H9 (cell line): ENCODE data around the gene AP4B1. TPM values are rescaled to one million over a fixed set of nuclear protein-coding genes. Genes with fewer than 3 reads are reported as not detected.
A peak's percentile ranks its signal among the peaks of the same experiment; 100 is the strongest.

Experiments used
- DNase-seq: peaks from one replicate; pipeline ENCODE4 v3.0.0-alpha.2; 2017
- H2AFZ ChIP-seq: one replicate; pipeline ENCODE4 v1.6.1; 2013; ENCODE audit warnings: mild to moderate bottlenecking, low read length, control low read depth, moderate library complexity
- H2AK5ac ChIP-seq: 2 replicates; pipeline ENCODE4 v1.6.1; 2013; ENCODE audit warnings: low read length, control low read depth, mixed read lengths; ENCODE audit not compliant: insufficient read length
- H2BK120ac ChIP-seq: one replicate; pipeline ENCODE4 v1.6.1; 2013; ENCODE audit warnings: low read depth, mild to moderate bottlenecking, low read length, control low read depth, inconsistent platforms; ENCODE audit not compliant: poor library complexity, severe bottlenecking
- H2BK12ac ChIP-seq: 2 replicates; pipeline ENCODE4 v1.6.1; 2013; ENCODE audit warnings: low read length, control low read depth, mixed read lengths, low read depth; ENCODE audit not compliant: insufficient read length
- H2BK15ac ChIP-seq: 2 replicates; pipeline ENCODE4 v1.6.1; 2013; ENCODE audit warnings: low read depth, low read length, control low read depth
- H2BK20ac ChIP-seq: one replicate; pipeline ENCODE4 v1.6.1; 2013; ENCODE audit warnings: low read depth, mild to moderate bottlenecking, low read length, control low read depth, inconsistent platforms; ENCODE audit not compliant: poor library complexity, severe bottlenecking
- H2BK5ac ChIP-seq: 2 replicates; pipeline ENCODE4 v1.6.1; 2013; ENCODE audit warnings: low read length, control low read depth, mixed read lengths; ENCODE audit not compliant: insufficient read length
- H3K14ac ChIP-seq: 2 replicates; pipeline ENCODE4 v1.6.1; 2013; ENCODE audit warnings: low read length, control low read depth; ENCODE audit not compliant: insufficient read depth
- H3K18ac ChIP-seq: 2 replicates; pipeline ENCODE4 v1.6.1; 2013; ENCODE audit warnings: low read depth, mild to moderate bottlenecking, mixed read lengths, low read length, control low read depth; ENCODE audit not compliant: insufficient read length
- H3K23ac ChIP-seq: 2 replicates; pipeline ENCODE4 v1.6.1; 2013; ENCODE audit warnings: low read length, control low read depth, mixed read lengths, low read depth; ENCODE audit not compliant: insufficient read length
- H3K23me2 ChIP-seq: 2 replicates; pipeline ENCODE4 v1.6.1; 2013; ENCODE audit warnings: low read depth, mild to moderate bottlenecking, mixed read lengths, low read length, control low read depth; ENCODE audit not compliant: insufficient read length, poor library complexity, severe bottlenecking
- H3K27ac ChIP-seq: 2 replicates; pipeline ENCODE4 v1.5.1; 2013; ENCODE audit warnings: low read length, control low read depth, mixed read lengths, low read depth; ENCODE audit not compliant: insufficient read length
- H3K27me3 ChIP-seq: 2 replicates; pipeline ENCODE4 v1.6.1; 2013; ENCODE audit warnings: low read length, control low read depth, inconsistent platforms; ENCODE audit not compliant: insufficient read depth
- H3K4ac ChIP-seq: 2 replicates; pipeline ENCODE4 v1.6.1; 2013; ENCODE audit warnings: low read depth, mild to moderate bottlenecking, control low read depth, inconsistent platforms, low read length, moderate library complexity
- H3K4me1 ChIP-seq: 2 replicates; pipeline ENCODE4 v1.6.1; 2013; ENCODE audit warnings: low read length, control low read depth, inconsistent platforms; ENCODE audit not compliant: insufficient read depth
- H3K4me2 ChIP-seq: 2 replicates; pipeline ENCODE4 v1.6.1; 2013; ENCODE audit warnings: low read length, control low read depth, mixed read lengths; ENCODE audit not compliant: insufficient read length, insufficient read depth
- H3K56ac ChIP-seq: 2 replicates; pipeline ENCODE4 v1.6.1; 2013; ENCODE audit warnings: low read depth, mild to moderate bottlenecking, mixed read lengths, low read length, control low read depth; ENCODE audit not compliant: insufficient read length
- H3K79me1 ChIP-seq: 2 replicates; pipeline ENCODE4 v1.6.1; 2013; ENCODE audit warnings: low read depth, mild to moderate bottlenecking, moderate library complexity, low read length, control low read depth, inconsistent platforms; ENCODE audit not compliant: insufficient read depth, poor library complexity, severe bottlenecking
- H3K79me2 ChIP-seq: 2 replicates; pipeline ENCODE4 v1.6.1; 2013; ENCODE audit warnings: low read length, control low read depth, inconsistent platforms; ENCODE audit not compliant: insufficient read depth
- H3K9ac ChIP-seq: 2 replicates; pipeline ENCODE4 v1.6.1; 2013; ENCODE audit warnings: low read length, control low read depth, mixed read lengths; ENCODE audit not compliant: insufficient read length; ENCODE audit errors: extremely low read depth
- H3K9me3 ChIP-seq: one replicate; pipeline ENCODE4 v1.6.1; 2013; ENCODE audit warnings: low read depth, low read length, inconsistent platforms; ENCODE audit not compliant: control insufficient read depth
- H3T11ph ChIP-seq: one replicate; pipeline ENCODE4 v1.6.1; 2013; ENCODE audit warnings: mild to moderate bottlenecking, low read length, control low read depth, inconsistent platforms
- H4K20me1 ChIP-seq: one replicate; pipeline ENCODE4 v1.6.1; 2013; ENCODE audit not compliant: control insufficient read depth, insufficient read length, insufficient read depth
- H4K5ac ChIP-seq: 2 replicates; pipeline ENCODE4 v1.6.1; 2013; ENCODE audit warnings: low read depth, mild to moderate bottlenecking, mixed read lengths, low read length, control low read depth; ENCODE audit not compliant: insufficient read length
- H4K8ac ChIP-seq: replicated peaks from 2 replicates; pipeline ENCODE4 v1.6.1; 2013; ENCODE audit warnings: low read length, control low read depth, mixed read lengths, low read depth; ENCODE audit not compliant: insufficient read length
- H4K91ac ChIP-seq: 2 replicates; pipeline ENCODE4 v1.6.1; 2013; ENCODE audit warnings: low read depth, mild to moderate bottlenecking, moderate library complexity, mixed read lengths, low read length, control low read depth; ENCODE audit not compliant: insufficient read length
- H3K27ac Mint-ChIP-seq, 3 experiments: 2 replicates in 2 of 3; 3 replicates in 1 of 3; pipeline ENCODE4 v1.8.0; 2020 to 2021; ENCODE audit warnings: mixed read lengths in 3 of 3, mild to moderate bottlenecking in 1 of 3, moderate library complexity in 1 of 3
- H3K27me3 Mint-ChIP-seq: 2 replicates; pipeline ENCODE4 v1.8.0; 2021; ENCODE audit warnings: low read depth, mild to moderate bottlenecking, moderate library complexity, mixed read lengths
- H3K36me3 Mint-ChIP-seq, 3 experiments: 2 replicates in 2 of 3; 3 replicates in 1 of 3; pipeline ENCODE4 v1.8.0; 2020 to 2021; ENCODE audit warnings: low read depth in 3 of 3, mixed read lengths in 3 of 3; ENCODE audit not compliant: insufficient read depth in 1 of 3
- H3K4me1 Mint-ChIP-seq, 2 experiments: 2 replicates each; pipeline ENCODE4 v1.8.0; 2020; ENCODE audit warnings: mixed read lengths in 2 of 2
- H3K4me3 Mint-ChIP-seq, 2 experiments: 2 replicates in 1 of 2; 3 replicates in 1 of 2; pipeline ENCODE4 v1.8.0; 2020 to 2021; ENCODE audit warnings: mild to moderate bottlenecking in 2 of 2, mixed read lengths in 2 of 2, moderate library complexity in 1 of 2
- H3K9me3 Mint-ChIP-seq, 2 experiments: 2 replicates in 1 of 2; 3 replicates in 1 of 2; pipeline ENCODE4 v1.8.0; 2020; ENCODE audit warnings: mild to moderate bottlenecking in 2 of 2, mixed read lengths in 2 of 2, moderate library complexity in 1 of 2
- WGBS: extraction: QIAGEN DNeasy Blood & Tissue Kit; methylation state at CpG from one replicate; pipeline ENCODE4 v1.1.7; 2013; ENCODE audit warnings: missing lambda C conversion rate, low lambda C conversion rate, mixed read lengths; ENCODE audit not compliant: insufficient read length; ENCODE audit errors: extremely low coverage; 5-methylcytosine and 5-hydroxymethylcytosine counted together
- total RNA-seq: library from RNA; stranded (reverse); gene quantifications from 2 replicates; pipeline ENCODE4 v1.2.1, GENCODE V29; 2021
- TF ChIP-seq, protein P1 (sequence below): fragments of 200-600 bp; sonication (generic); conservative IDR thresholded peaks from 3 replicates; pipeline ENCODE4 v1.8.0; 2021; ENCODE audit warnings: antibody characterized with exemption, mild to moderate bottlenecking

Gene AP4B1
- total RNA-seq, 1 experiment from 2014 or later = 19.3 TPM

DNA sequence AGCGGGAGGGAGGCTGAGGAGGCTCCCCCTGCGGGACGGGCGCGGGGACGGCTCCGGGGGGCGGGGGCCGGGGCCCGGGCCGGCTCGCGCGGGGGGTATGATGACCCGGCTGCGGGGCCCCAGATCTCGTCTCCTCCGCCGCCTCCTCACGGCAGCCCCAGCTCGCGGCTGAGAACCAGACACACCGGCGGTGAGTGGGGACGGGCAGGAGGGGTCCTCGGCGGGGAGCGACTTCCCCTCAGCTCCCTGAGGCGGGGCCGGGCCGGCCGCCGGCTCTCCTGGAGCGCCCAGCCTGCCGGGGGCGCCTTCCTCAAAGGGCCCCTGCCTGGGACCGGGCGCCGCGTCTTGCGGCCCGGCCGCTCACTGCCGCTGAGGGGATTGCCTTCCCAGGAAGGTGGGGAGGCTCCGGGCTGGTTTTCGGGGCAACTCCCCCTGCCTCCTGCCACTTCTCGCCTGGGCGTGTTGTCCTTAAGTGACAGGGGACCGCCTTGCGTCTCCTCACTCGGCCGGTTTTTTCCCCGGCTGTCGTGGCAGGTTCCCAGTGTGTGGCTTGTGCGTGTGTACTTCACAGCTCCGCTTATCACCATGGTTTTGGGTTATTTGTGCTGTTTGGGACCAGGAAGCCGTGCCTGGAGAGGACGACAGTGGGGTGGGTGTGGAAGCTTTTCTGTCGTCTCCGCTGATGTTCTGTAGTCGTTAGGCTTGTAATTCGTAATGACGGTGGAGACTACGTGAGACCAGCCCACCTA, 25.3 kb upstream of the AP4B1 start:
- no peak overlapping the region for H2BK5ac ChIP-seq
- Mint-ChIP-seq H3K4me3 (peak overlapping the region; percentile 90 to 92), H3K36me3 (no peaks in the 10 kb centered on the region), H3K27me3 (peaks cover 4% of the 10 kb centered on the region), H3K27ac (peak overlapping the region in 2 of 3 experiments; percentile 26 to 85; a peak in 3 of 7 replicates), H3K9me3 (no peaks in the 10 kb centered on the region), H3K4me1 (peaks cover 33 to 36% of the 10 kb centered on the region in 2 experiments)
- TF ChIP-seq, protein P1, sequence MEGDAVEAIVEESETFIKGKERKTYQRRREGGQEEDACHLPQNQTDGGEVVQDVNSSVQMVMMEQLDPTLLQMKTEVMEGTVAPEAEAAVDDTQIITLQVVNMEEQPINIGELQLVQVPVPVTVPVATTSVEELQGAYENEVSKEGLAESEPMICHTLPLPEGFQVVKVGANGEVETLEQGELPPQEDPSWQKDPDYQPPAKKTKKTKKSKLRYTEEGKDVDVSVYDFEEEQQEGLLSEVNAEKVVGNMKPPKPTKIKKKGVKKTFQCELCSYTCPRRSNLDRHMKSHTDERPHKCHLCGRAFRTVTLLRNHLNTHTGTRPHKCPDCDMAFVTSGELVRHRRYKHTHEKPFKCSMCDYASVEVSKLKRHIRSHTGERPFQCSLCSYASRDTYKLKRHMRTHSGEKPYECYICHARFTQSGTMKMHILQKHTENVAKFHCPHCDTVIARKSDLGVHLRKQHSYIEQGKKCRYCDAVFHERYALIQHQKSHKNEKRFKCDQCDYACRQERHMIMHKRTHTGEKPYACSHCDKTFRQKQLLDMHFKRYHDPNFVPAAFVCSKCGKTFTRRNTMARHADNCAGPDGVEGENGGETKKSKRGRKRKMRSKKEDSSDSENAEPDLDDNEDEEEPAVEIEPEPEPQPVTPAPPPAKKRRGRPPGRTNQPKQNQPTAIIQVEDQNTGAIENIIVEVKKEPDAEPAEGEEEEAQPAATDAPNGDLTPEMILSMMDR = no peak; the same call in 1 of the 3 replicates
- no peak overlapping the region for H4K91ac ChIP-seq
- H2AFZ ChIP-seq = no peak overlapping the region
- no peaks in the 10 kb centered on the region for H4K20me1 ChIP-seq
- H3K27ac ChIP-seq = no peak overlapping the region
- H3K4ac ChIP-seq = no peak overlapping the region
- H2BK12ac ChIP-seq = no peak overlapping the region
- H3K79me1 ChIP-seq = no peaks in the 10 kb centered on the region
- H2BK15ac ChIP-seq = no peak overlapping the region
- peak overlapping the region; percentile 47 for H3K14ac ChIP-seq
- H3K9me3 ChIP-seq = no peaks in the 10 kb centered on the region
- no peak overlapping the region for H4K5ac ChIP-seq
- DNase-seq = no peak
- no peak overlapping the region for H4K8ac ChIP-seq
- no CpG with 5 or more reads among the region's 64 CpGs for WGBS
- peak overlapping the region; percentile 48 for H3K9ac ChIP-seq
- H3K23ac ChIP-seq = no peak overlapping the region
- H2BK20ac ChIP-seq = no peak overlapping the region
- no peak overlapping the region for H3T11ph ChIP-seq
- peaks cover 10% of the 10 kb centered on the region; the same call in 1 of the 2 replicates for H3K79me2 ChIP-seq
- H3K4me2 ChIP-seq = peak overlapping the region; percentile 97
- H3K4me1 ChIP-seq = no peaks in the 10 kb centered on the region
- no peak overlapping the region for H2AK5ac ChIP-seq
- no peak overlapping the region for H2BK120ac ChIP-seq
- H3K56ac ChIP-seq = no peak overlapping the region
- H3K18ac ChIP-seq = peak overlapping the region; percentile 10
- no peaks in the 10 kb centered on the region for H3K27me3 ChIP-seq
- peaks cover 16% of the 10 kb centered on the region for H3K23me2 ChIP-seq
